HG03175 (cell line): ENCODE results near the gene LBX2.

Source experiments
- ATAC-seq: cut with Tn5 transposase; IDR thresholded peaks from one replicate; pipeline ENCODE4 v1.9.1; 2021; ENCODE audit warnings: mild to moderate bottlenecking, moderate library complexity; ENCODE audit not compliant: unreplicated experiment

The LBX2 gene

DNA sequence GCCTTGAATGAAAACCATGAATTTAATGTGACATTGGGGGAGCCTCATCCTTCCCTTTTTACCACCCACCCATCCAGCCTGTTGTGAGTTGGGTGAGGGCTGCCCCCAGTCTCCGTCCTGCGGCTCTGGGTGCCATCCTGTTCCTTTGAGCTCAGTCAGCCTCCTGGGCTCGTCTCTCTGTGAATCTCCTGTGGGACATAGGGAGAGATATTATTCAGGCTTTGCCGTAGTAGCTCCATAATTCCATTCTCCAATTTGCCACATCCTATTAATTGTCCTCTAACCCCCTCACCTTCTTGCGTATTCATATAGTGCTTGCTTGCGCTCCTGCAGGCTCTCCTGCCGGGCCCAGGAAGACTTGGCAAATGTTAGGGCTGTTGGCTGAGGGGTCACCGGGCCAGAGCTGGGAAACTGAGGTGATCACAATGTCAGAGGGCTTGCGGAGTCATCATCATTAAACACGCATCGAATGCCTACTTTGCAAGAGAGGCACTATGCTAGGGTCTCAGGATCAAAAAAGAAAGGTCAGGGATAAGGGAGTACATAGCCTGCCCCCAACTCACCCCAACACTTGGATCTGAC lies 27.3 kb upstream of the LBX2 start:
- no peak for ATAC-seq

DNA sequence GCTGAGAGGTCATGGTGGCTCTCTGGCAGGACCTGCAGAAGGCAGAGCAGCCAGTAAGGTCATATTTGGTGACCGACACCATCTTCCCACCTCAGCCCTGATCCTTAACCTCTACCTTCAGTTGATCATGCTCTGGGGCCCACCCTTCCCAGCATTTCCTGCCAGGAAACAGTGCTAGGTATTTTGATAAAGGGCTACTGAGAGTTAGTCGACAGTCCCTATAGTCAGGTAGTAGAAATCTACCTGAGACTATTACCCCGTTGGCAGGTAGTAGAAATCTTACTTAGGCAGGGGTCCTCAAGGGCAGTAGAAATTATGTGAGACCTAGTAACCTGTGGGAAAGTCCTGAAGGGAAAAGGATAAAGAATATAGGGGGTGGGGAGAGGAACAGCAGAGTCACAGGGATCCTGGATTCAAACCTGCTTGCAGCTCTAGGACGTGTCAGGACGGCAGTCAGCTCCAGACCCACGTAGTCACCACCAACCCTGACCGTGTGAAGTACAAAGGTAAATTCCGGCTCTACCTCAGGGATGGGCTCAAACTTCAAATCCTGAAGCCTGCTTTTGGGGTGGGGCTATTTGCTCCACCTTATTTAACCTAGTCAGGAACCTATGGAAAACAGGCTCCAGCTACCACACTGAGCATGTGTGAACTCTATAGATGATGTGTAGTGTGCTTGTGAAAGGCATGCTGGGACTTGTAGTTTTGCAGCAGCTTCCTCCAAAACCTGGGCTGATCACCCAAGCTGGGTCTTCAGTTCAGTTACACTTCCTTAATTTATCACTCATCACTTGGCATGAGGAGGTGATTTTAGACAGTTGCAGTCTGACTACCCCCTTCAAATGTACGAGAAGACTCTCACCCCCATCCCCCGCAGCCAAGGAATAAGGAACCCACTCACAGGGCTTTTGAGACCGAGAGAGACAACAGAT lies 26.6 kb upstream of the LBX2 start, which contains the start of gene DQX1:
Gene DQX1, minus strand, starts transcription at position 515 of the 932 bp plus-strand sequence. Its CDS starts 502 bp downstream, at position 13.
- no peak for ATAC-seq

GRCh38 chr2:74524955-74525716 lies 25.7 kb upstream of the LBX2 start:
- no peak for ATAC-seq

- ATAC-seq, result no peak
Observed at GRCh38 chr2:74524005-74524404, 24.6 kb upstream of the LBX2 start.

DNA sequence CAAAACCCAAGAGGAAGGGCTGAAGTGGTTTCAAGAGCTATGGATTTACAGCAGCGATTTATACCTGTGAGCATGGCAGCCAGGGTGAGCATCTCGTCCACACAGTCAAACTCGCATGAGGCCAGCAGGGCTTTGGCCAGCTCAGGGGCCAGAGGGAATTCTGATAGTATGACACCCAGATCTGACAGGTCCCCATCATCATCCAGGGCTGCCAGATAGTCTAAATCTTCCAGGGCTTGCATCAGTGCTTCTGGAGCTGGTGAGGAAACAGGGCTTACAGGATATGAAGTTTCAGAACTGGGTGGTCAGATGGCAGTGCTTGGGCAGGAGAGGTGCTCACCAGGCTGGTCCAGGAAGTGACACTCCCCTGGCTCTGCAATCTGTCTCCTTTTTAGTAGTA lies 23.1 kb upstream of the LBX2 start:
- ATAC-seq, result no peak

DNA sequence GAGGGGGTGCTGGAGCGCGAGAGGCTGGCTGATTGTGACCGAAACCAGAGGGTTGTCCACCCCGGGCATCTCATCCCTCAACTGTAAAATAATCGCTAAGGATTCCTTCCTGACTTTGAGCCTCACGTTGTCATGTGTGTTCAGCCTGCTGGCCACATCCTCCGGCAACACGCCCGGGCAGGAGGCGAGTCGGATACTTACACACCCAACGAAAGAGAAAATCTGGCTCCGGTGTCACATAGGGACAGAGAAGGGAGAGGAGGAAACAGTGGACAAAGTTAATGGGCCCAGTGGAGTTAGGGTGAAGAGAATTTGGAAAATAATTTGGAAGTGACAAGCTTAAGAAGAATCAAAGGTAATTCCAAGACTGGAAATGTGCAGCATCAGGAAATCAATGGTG lies 17.2 kb upstream of the LBX2 start:
- no peak for ATAC-seq

DNA sequence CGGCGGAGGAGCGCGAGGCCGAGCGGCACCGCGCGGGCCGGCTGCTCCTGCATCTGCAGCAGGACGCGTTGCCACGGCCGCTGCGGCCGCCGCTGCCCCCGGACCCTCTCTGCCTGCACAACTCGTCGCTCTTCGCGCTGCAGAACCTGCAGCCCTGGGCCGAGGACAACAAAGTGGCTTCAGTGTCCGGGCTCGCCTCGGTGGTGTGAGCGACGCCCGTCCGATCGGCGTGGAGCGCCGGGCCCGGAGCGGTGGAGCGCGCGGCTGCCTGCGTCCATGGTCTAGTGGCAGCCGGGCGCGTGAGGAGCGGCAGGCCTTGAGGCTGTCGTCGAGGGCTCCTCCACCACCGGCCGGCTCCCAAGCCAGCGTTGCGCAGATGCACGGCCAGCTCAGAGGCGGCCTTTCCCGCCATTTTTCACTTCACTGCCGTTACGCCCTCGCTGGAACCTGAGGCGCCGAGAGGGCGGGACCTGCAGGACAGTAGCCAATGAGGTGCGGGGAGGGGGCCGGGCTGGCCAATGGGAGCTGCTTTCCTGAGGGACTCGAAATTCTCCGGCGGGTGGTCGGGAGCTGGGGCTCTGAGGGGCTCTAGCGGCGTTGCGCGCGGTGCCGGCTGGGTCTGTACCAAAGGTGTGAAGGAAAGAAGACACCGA lies 16.7 kb upstream of the LBX2 start:
- ATAC-seq, result no peak

GRCh38 chr2:74515271-74515980 lies 16.0 kb upstream of the LBX2 start:
- no peak for ATAC-seq

DNA sequence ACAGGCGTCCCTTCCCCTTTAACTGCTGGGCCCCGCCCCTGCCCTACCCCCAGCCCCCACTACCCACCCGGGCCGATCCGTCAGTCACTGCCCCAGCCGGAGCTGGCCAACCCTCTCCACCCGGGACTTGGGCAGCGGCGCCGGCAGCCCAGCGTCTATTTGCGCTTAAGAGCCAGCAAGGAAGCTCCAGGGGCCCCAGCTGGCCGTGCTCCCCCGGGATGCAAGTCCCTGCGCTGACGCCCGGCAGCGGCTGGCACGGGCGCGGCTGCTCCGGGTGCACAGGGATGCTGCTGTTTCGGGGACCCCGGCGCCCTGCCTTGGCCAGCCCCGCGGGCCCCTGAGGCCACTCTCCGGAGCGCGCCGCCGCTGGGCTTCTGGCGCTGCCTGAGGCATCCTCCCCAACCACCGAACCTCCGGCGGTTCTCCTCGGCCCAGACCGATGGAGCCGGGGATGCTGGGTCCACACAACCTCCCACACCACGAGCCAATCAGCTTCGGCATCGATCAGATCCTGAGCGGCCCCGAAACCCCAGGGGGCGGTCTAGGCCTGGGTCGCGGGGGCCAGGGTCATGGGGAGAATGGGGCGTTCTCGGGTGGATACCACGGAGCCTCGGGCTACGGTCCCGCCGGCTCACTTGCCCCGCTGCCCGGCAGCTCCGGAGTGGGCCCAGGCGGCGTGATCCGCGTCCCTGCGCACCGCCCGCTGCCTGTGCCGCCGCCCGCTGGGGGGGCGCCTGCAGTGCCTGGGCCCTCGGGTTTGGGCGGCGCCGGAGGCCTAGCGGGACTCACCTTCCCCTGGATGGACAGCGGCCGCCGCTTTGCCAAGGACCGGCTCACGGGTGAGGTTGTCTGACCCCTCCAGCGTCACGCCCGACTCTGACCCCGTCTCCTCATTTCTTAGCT lies 15.2 kb upstream of the LBX2 start, which contains the start of gene TLX2:
Gene TLX2, plus strand, starts transcription at position 83 of the 903 bp plus-strand sequence. Its CDS starts 357 bp downstream, at position 440.
- ATAC-seq, result no peak

GRCh38 chr2:74513605-74514367 lies 14.4 kb upstream of the LBX2 start:
- ATAC-seq, result no peak

DNA sequence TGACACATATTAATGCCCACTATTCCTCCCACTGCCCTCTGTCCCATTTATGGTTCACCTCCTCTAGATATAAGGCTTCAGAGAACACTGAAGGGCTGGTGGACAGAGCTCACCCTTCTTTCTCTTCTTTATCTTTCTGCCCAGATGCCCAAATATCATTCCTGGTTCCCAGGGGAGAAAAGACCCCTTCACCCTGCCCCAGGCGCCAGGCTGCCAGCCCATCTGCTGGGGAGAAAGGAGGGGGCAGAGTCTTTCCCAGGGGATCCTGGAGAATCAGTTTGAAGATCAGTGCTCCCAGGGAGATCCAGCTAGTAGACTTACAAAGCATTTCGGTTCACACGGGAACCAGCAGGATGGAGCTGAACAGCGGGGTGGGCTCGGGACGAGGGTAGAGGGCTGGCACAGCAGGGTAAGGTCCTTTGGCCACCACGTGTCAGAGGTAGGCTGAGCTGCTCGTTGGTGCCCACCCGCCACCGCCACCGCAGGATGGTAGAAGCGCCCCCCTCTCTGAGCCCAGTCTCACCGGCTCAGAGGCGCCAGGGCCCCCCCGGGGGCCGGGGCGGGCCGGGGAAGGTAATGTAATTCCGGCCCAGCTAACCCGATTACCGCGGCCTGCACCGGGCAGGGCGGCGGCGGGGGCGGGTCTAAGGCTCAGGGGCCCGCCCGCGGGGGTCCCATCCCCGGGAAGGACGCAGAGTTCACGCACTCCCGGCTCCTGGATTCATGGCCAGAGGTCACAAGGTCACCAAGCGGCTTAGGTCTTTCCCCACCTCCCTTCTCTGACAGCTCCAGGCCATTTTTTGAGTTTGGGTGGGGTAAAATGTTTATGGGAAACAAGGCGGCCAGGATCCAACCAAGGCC lies 13.6 kb upstream of the LBX2 start:
- ATAC-seq, result no peak

DNA sequence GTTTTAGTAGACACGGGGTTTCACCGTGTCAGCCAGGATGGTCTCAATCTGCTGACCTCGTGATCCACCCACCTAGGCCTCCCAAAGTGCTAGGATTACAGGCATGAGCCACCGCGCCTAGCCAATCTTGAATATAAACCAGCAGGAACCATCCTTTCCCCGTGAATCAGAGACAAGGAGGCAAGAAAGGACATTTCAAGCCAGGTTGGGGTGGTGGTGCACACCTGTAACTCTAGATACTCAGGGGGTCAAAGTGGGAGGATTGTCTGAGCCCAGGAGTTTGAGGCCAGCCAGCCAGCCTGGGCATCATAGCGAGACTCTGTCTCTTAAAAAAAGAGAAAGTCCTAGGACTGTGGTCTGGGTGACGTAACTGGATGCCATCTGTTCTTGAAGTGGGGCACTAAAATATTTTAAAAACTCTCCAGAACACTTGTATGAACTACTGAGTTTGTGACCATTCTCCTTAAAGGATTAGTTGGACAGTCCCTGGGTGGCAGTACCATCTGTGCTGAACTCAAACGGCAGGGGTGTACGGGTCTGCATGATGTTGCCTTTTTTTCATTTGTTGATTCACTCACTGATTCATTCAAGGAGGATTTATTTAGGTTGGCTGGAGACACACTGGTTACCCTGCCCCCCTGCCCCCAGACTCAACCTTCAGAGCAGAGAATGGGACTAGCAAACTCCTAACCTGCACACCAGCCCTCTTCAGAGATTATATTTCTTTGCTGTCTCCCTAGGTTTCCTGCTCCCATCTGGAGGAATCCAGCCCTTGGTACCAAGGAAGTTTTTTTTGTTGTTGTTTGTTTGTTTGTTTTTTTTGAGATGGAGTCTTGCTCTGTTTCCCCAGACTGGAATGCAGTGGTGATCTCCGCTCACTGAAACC lies 11.9 kb upstream of the LBX2 start:
- ATAC-seq, result no peak

DNA sequence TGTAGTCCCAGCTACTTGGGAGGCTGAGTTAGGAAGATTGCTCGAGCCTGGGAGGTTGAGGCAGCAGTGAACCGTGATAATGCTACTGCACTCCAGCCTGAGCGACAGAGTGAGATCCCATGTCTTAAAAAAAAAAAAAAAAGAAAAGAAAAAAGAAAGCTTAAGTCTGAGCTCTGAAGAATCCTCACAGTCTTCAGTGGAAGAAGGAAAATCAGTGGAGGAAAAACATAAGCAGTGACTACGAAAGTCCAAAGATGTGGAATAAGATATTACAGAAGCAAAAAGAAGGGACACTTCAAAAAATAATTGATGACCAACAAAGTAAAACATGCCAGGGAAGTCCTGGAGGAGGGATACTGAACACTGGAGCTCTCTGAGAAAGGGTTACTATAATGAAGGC lies 10.9 kb upstream of the LBX2 start:
- ATAC-seq, result no peak

GRCh38 chr2:74507926-74508520 lies 8.6 kb upstream of the LBX2 start:
- peak; percentile 6 for ATAC-seq

DNA sequence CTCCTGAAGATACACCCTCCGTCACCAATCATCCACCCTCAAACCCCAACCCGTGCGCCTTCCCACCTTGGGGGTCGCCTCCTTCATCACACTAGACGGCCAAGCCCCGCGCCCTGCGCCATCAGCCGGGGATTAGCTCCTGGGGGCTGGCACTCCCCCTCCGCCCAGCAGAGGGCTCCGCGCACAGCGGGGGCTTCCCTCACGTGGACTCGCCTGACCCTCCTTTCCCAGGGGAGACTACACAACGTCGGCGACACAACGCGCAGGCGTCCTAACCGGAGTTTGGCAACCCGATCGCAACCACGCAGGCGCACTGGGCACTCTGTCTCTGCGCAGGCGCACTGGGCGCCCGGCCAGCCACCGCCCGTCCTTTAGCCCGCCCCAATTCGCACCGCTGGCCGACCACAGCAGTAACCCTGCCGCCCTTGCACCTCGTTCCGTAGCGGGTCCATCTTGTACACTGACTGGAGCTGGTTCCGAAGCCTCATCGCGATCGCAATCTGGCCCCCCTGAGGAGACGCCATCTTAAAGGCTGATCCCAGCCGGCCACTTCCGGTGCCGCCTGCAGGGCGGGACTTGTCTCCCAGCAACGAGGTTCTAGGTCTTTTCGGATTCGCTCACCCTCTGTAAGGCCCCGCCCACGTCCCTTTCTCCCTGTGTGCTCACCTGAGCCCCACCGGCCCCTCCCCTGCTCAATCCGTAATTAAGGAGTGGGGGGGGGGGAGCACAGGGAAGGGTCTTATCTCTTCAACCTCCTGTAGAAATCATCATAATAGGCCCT lies 7.9 kb upstream of the LBX2 start, which contains the start of gene PCGF1:
Gene PCGF1, minus strand, starts transcription at position 551 of the 781 bp plus-strand sequence. Its CDS starts 27 bp downstream, at position 524.
- peak; percentile 91 for ATAC-seq
